ENCODE data around the gene BSDC1. TPM values are rescaled to one million over a fixed set of nuclear protein-coding genes. Genes with fewer than 3 reads are reported as not detected.
"Not testable (repeated sequence)": the region's sequence is repeated elsewhere in the genome, so short reads cannot be mapped to it uniquely, and the experiment has no call there.

The BSDC1 gene
- polyA plus RNA-seq, 1 of the 3 experiments (the other 2 are of a cell fraction), result 51.0 TPM

- no peak for TF ChIP-seq ZBTB33 (IDR thresholded peaks at IDR 0.05; ENCODE audit: borderline replicate concordance, low read depth)
- TF ChIP-seq MAX (IDR thresholded peaks at IDR 0.05; ENCODE audit: low read depth), result no peak
- TF ChIP-seq GABPA (IDR thresholded peaks at IDR 0.05; ENCODE audit: low read depth), result no peak
- no peak for TF ChIP-seq ELF1 (IDR thresholded peaks at IDR 0.05)
- TF ChIP-seq TEAD4 (IDR thresholded peaks at IDR 0.05; ENCODE audit: borderline replicate concordance, insufficient read depth), result no peak
- no peak for TF ChIP-seq FOSL2 (IDR thresholded peaks at IDR 0.05; ENCODE audit: borderline replicate concordance, low read depth)
Measured at GRCh38 chr1:32398401-32398800, 4.2 kb upstream of the BSDC1 start (continued).

- not testable (repeated sequence) for H3K4me1 ChIP-seq (ENCODE audit: control insufficient read depth in 1 of 2, insufficient read depth in 2 of 2, low read depth in 1 of 2, low read length in 1 of 2); H3K36me3 ChIP-seq (replicated peaks in 1 of 2; ENCODE audit: control insufficient read depth in 1 of 2, insufficient read depth in 2 of 2, low read length in 1 of 2); H3K9me2 ChIP-seq; H4K20me1 ChIP-seq (ENCODE audit: insufficient read depth); H3K4me3 ChIP-seq (ENCODE audit: low read depth in 2 of 2, low read length in 1 of 2); H3K27me3 ChIP-seq (ENCODE audit: insufficient read depth); H2AFZ ChIP-seq (ENCODE audit: low read depth); H3K9ac ChIP-seq; H3K9me3 ChIP-seq; H3K27ac ChIP-seq (ENCODE audit: low read depth in 2 of 2, low read length in 1 of 2); DNase-seq; H3K4me2 ChIP-seq
- Histone ChIP-seq H3F3A (replicated peaks; ENCODE audit: insufficient read depth) (peaks cover 19% of the 10 kb centered on the region), H3K79me2 (ENCODE audit: insufficient read depth) (peaks cover 32% of the 10 kb centered on the region)
- CTCF ChIA-PET, result interaction anchor here (1.8 kb wide), 1 partner anchor 17 kb away, joined by 8 read pairs; no protein-coding TSS in a partner anchor
- POLR2A ChIA-PET, result interaction anchor here (1.1 kb wide), 1 partner anchor 60 kb away, joined by 4 read pairs; the partner anchor contains the start of gene MARCKSL1
- 91% methylated on average over 5 of the region's 5 CpGs for WGBS (ENCODE audit: low lambda C conversion rate)
Measured at GRCh38 chr1:32396524-32396923, 2.3 kb upstream of the BSDC1 start.

GRCh38 chr1:32394890-32395432 is 720 bp upstream of the BSDC1 start:
- Histone ChIP-seq H3K4me3 (ENCODE audit: low read depth in 2 of 2, low read length in 1 of 2) (peak overlapping the region; percentile 83 to 84), H3K27me3 (ENCODE audit: insufficient read depth) (no peaks in the 10 kb centered on the region), H3K9me2 (no peaks in the 10 kb centered on the region), H3K36me3 (replicated peaks in 1 of 2; ENCODE audit: control insufficient read depth in 1 of 2, insufficient read depth in 2 of 2, low read length in 1 of 2) (peaks cover 5 to 15% of the 10 kb centered on the region in 2 experiments), H4K20me1 (ENCODE audit: insufficient read depth) (no peaks in the 10 kb centered on the region), H3F3A (replicated peaks; ENCODE audit: insufficient read depth) (peaks cover 16% of the 10 kb centered on the region), H3K9ac (peak overlapping the region; percentile 89), H3K79me2 (ENCODE audit: insufficient read depth) (peaks cover 48% of the 10 kb centered on the region), H3K27ac (ENCODE audit: low read depth in 2 of 2, low read length in 1 of 2) (peak overlapping the region; percentile 92 to 95), H3K4me2 (peak overlapping the region; percentile 80), H3K4me1 (ENCODE audit: control insufficient read depth in 1 of 2, insufficient read depth in 2 of 2, low read depth in 1 of 2, low read length in 1 of 2) (peaks cover 0 to 7% of the 10 kb centered on the region in 2 experiments; a peak in 2 of 4 replicates), H2AFZ (ENCODE audit: low read depth) (peak overlapping the region; percentile 98), H3K9me3 (no peaks in the 10 kb centered on the region)
- TF ChIP-seq MXI1 (IDR thresholded peaks at IDR 0.05; ENCODE audit: low read depth, low read length), result peak; percentile 56; the same call in 1 of the 2 replicates
- TF ChIP-seq MAX (IDR thresholded peaks at IDR 0.05; ENCODE audit: low read depth), result peak; percentile 29
- peak; percentile 69; the same call in 1 of the 2 replicates for TF ChIP-seq POLR2AphosphoS5 (IDR thresholded peaks at IDR 0.05; ENCODE audit: low read depth, low read length)
- peak; percentile 95; the same call in 1 of the 2 replicates for TF ChIP-seq RCOR1 (IDR thresholded peaks at IDR 0.05; ENCODE audit: low read length)
- no peak for TF ChIP-seq FOXJ3 (CRISPR knock-in tag; IDR thresholded peaks at IDR 0.05)
- TF ChIP-seq GABPA (IDR thresholded peaks at IDR 0.05; ENCODE audit: low read depth), result no peak
- POLR2A ChIA-PET, result interaction anchor here (0.6 to 1.5 kb wide), 8 partner anchors 16 to 256 kb away, joined by 3 to 6 read pairs (median 4); partner anchors contain the start of genes MARCKSL1, RBBP4 and ZBTB8OS
- CTCF ChIA-PET, result interaction anchor here (0.6 to 2.2 kb wide), 4 partner anchors 18 to 435 kb away, joined by 3 to 8 read pairs (median 4); no protein-coding TSS in a partner anchor
- WGBS (ENCODE audit: low lambda C conversion rate), result under 1% methylated on average over 11 of the region's 14 CpGs
- DNase-seq, result no peak

Data from SK-N-SH (cell line).